Stimulated activated CD8-positive, alpha-beta memory T cell treated with anti-CD3 and anti-CD28 coated beads, Interleukin-15, amount 100 ng/mL, for 24 hours (primary cell): Measurements from ENCODE around the gene TMC6.
"Not testable (repeated sequence)": the region's sequence is repeated elsewhere in the genome, so short reads cannot be mapped to it uniquely, and the experiment has no call there.

Experiments
- DNase-seq: peaks from one replicate; pipeline ENCODE4 v3.0.0-alpha.2; 2020; ENCODE audit warnings: low read depth

TMC6 gene

DNA sequence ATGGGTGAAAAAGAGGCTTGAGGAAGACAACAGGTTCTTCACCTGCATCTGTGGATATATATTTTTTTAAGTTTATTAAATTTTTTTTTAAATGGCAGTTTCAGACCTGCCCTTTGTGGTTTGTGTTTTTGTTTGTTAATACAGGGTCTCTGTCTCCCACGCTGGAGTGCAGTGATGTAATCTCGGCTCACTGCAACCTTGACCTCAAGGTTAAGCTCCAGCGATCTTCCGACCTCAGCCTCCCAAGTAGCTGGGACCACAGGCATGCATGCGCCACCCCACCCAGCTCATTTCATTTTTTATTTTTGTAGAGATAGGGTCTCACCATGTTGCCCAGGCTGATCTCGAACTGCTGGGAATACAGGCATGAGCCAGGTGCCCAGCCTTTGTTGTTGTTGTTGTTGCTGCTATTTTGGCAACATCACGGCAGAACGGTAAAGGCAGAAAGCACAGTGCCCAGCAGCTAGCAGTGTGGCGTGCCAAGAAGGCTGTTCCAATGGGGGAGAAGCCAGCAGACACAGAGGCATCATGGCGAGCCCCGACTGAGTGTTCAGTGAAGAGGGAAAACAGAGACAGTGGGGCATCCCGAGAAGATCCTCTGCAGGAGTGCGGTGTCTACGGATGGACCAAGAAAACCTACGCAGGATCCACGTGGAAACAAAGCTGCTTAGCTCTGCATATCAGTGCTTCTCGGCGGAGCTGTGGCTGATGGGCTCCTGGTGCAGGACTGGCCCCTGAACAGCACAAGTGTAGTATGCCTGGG, 19.6 kb downstream of the TMC6 start:
- DNase-seq: no peak

DNA sequence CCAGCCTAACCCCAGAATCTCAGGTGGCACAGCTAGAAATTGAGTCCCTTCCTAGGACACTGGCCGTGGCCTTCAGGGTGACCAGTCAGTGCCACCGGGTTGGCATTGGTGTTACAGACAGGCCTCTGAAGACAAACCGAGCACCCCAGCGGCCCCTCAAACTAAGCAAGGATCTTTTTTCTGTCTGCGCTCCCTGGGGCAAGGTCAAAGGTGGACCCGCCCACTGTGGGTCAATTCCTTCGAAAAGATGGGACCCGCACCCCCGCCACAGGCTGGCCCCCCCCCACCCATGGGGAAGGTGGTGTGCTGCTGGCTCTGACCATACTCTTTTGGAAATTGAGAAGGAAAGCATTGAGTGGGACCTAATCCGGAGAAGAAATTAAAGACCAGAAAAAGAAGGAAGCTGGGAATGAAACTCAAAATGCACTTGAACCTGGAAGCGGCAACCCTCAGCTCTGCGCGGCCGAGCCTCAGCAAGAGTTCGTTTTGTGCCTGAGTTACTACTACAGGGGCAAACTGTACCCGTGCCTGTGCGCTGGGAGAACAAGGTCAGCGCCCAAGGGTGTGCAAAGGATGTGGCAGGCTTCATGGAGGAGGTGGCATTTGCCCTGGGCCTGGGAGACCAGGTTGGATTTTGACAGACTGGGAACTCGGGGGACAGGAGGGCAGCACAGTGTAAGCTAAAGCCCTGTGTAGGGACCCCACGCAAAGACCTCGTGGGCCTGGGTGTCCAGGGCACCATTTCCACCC, 20.4 kb downstream of the TMC6 start:
- no peak for DNase-seq

DNA sequence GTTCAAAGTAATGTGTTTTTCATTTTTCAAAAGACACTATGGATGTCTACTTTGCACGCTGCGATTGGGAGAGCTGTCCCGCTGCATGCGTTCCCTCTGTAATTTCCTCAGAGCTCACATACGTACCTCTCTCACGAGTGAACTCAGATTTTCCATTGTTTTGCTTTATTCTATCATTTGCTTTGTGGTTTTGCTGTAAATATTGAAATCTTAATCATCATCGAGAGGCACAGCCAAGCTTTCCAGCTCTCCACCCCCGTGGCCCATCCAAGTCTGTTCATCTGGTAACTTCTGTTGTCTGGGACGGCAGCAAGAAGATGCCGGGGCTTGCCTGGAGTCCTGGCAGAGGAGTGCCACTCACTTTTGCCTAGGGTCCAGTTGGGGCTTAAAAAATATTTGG, 21.1 kb downstream of the TMC6 start:
- DNase-seq: no peak

DNA sequence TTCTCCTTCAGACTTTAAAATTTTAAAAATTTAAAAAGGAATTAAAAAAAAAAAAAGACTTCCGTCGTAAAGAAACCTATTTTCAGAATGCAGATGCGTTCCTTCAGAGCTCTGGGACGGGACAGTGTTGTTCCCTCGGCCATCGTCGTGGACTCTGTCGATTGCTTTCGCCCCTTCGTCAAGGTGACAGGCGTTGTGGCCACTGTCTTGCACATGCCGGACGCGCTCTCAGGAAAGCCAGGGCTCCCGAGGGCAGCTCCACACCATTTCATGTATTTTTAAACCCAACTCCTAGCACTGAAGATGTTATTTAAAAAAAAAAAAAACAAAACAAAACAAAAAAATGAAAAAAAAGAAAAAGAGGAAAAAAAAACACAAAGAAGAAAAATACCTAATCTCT, 22.3 kb downstream of the TMC6 start:
- no peak for DNase-seq

DNA sequence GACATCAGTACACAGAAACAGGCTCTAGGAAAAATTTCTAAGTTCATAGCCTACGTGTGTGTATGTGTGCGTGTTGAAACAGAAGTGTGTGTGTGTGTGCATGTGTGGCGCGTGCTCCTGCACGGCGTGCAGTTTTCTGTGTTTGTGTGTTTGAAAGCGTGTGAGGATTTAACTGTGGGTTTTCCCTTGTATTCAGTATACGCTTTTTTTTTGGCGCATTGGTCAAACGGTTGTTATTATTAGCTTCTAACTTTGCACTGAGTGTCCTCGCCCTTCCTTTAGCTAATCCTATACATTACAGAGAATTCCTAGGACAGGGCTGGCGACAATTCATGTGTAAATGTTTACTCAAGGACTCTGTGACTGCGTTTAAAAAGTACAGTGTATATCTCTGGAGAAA, 23.0 kb downstream of the TMC6 start:
- DNase-seq: no peak

DNA sequence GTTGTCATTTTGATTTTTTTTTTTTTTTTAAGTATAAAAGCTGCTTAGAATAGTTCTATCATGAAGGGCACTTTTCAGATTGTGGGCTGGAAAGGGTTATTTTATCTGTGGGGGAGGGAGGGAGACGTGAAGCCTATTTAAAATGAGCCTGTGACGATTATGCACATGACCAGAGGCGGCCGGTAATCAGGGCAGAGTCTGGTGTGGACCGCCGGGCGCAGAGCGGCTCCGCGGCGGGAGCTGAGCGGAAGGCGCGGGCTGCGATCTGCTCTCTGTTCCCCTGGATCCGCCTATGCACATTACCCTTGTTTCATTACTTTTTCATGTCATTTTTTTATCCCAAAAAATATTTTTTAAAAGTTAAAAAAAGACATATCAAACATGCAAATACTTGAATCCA, 23.5 kb downstream of the TMC6 start:
- no peak for DNase-seq

DNA sequence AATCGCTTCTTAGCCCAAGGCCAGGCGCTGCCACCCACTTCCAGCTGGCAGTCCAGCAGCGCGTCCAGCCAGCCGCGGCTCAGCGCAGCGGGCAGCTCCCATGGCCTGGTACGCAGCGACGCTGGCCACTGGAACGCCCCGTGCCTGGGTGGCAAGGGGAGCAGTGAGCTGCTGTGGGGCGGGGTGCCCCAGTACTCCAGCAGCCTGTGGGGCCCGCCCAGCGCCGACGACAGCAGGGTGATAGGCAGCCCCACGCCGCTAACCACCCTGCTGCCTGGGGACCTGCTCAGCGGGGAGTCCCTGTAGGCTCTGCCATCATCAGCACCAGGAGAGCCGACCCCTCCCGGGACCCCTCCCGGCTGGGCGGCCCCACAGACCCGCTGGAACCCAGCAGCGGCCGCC, 24.0 kb downstream of the TMC6 start:
- no peak for DNase-seq

DNA sequence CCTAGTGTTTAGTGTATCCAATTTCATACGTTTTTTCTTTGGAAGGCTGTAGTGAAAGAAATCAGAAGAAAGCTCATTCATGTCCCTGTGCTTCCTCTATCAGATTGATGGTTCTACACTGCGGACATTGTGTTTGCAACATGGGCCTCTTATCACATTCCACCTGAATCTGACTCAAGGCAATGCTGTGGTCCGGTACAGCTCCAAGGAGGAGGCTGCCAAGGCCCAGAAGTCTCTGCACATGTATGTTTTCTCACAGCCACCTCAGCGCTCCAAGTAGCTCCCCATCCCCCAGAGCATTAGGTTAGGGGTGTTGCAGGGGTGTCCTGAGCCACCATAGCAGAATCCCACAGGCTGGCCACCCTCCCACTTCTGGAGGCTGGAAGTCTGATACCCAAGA, 25.2 kb downstream of the TMC6 start:
- no peak for DNase-seq

- DNase-seq: no peak
These were observed 27.0 kb downstream of the TMC6 start for GRCh38 chr17:78101542-78101941.

- no peak for DNase-seq
These were observed 27.4 kb downstream of the TMC6 start for GRCh38 chr17:78101112-78101511.

GRCh38 chr17:78096093-78096492, 32.5 kb downstream of the TMC6 start:
- DNase-seq: no peak

GRCh38 chr17:78095035-78095434, 33.5 kb downstream of the TMC6 start:
- DNase-seq: no peak

- no peak for DNase-seq
These were observed 35.7 kb downstream of the TMC6 start for GRCh38 chr17:78092794-78093324.

DNA sequence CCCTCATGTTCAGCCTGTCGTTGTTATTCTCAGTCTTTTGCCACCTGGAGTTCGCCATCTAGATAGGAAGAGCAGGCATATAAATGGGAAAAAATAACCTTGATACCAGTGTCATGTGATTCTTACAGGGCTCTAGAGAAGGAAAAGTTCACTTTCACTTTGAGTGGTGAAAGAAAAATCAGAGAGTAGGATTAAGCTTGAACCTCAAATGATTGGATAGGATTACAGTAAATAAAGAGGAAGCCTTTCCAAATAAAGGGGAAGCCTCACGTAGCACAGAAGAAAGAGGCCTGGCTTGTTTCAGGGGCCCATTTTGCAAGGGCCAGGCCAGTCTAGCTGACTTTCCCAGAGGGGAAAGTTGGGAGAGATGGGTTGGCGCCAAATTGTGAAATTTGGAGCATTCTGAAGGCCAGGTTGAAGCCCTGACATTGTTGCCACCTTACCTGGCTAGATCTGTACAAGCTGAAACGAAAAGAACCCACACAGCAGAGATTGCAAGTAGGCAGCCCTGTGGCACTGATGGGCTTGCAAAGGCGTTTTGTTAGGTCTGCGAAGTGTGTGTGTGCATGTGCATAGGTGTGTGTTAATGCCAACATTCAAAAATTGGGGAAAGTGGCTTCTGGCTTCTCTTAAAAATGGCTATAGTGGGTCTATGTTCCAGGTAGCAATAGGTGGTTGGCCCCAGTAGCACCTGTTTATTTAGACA, 38.8 kb downstream of the TMC6 start:
- no peak for DNase-seq

GRCh38 chr17:78088529-78088928, 40.0 kb downstream of the TMC6 start:
- no peak for DNase-seq

DNA sequence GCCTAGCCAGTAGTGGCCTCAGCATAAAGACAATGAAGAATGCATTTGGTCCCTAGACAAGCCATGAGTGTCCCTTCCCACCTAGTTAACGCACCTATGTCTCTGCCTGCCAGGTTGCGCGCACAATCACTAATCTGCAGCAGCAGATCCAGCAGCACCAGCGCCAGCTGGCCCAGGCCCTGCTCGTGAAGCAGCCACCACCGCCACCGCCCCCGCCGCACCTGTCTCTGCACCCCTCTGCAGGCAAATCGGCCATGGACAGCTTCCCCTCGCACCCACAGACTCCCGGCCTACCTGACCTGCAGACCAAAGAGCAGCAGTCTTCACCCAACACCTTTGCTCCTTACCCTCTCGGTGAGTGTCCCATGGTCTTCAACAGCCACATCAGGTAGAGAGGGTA, 41.8 kb downstream of the TMC6 start:
- no peak for DNase-seq

- DNase-seq: no peak
These were observed 45.6 kb downstream of the TMC6 start for GRCh38 chr17:78082988-78083387.

DNA sequence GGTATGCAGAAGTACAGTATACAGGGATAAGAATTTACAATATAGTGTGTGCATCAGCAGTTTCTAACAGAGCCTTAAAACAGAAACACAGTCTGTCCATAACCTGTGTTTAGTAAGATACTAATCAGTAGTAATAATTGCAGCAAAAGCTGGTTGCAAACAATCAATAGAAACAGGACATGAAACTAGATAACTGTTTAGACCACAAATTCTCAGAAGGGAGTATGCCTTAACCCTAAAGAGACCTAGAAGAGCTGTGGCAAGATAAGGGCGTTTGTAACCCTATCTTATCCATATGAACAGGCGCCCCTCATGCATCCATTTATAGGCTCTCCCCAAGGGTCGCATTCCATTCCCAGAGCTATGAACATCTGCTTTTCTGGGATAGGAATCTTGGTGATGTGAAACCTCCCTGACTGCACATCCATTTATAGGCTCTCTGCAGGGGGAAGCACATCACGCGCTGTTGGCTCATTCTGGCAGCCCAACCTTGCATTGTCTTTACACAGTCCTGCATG, 46.1 kb downstream of the TMC6 start:
- not testable (repeated sequence) for DNase-seq

GRCh38 chr17:78081551-78081950, 47.0 kb downstream of the TMC6 start:
- DNase-seq: no peak

- no peak for DNase-seq
These were observed 49.3 kb downstream of the TMC6 start for GRCh38 chr17:78079253-78079652.

GRCh38 chr17:78075545-78075944, 53.0 kb downstream of the TMC6 start:
- no peak for DNase-seq

GRCh38 chr17:78075011-78075410, 53.5 kb downstream of the TMC6 start:
- no peak for DNase-seq

DNA sequence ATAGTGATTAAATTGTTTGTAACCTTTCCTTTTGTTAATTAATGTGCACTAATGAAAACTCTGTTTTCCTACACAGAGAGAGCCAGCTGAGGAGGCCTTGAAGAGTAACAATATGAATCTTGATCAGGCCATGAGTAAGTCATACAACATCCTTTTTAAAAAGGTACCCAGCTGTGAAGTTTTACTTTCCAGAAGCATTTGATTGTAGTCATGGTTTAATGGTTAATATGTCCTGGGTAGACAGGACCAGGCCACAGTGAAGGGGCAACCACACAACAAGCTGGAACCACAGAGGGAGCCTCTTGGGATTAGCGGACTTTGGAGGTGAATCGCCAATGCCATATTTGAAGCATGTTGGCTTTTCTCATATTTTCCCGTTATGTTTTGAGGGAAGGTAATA, 55.6 kb downstream of the TMC6 start:
- DNase-seq: no peak
